GM19324 (cell line): ENCODE results near the gene GLG1.

Source experiments
- ATAC-seq: cut with Tn5 transposase; IDR thresholded peaks from one replicate; pipeline ENCODE4 v1.9.1; 2021; ENCODE audit warnings: mild to moderate bottlenecking, moderate library complexity; ENCODE audit not compliant: unreplicated experiment, low FRiP score

GLG1 gene

DNA sequence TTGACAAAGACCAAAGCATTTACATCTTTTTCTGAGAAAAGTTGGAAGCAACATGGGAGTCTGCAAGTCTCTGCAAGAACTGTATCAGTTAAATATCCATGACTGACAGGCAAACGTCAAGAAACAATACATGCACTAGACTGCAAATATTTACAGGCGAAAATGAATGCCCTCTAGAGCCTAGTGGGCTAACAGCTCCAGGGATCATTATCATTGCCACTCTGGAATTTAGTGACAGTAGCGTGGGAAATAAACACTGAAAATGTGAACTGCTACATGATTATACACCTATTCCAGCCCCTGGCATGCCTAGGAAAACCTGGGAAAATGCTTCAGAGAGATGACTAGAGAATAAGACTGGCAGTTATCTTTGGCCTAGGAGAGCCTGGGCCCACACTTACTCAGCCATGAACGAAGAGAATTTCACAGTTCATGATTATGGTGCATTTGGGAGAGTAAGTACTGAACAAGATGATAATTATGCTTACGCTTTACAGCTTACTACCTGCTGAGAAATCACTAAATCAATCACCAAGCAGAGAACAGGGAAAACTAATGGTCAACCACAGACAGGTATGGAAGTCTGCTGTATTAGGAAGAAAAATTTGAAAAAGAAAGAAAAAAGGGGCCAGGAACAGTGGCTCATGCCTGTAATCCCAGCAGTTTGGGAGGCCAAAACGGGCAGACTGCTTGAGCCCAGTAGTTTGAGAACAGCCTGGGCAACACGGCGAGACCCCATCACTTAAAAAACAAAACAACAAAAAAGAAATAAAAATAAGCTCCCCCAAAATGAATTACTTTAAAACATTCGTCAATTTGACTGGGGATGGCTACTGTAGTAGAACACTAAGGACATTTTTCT is 119.0 kb downstream of the GLG1 start:
- no peak for ATAC-seq

DNA sequence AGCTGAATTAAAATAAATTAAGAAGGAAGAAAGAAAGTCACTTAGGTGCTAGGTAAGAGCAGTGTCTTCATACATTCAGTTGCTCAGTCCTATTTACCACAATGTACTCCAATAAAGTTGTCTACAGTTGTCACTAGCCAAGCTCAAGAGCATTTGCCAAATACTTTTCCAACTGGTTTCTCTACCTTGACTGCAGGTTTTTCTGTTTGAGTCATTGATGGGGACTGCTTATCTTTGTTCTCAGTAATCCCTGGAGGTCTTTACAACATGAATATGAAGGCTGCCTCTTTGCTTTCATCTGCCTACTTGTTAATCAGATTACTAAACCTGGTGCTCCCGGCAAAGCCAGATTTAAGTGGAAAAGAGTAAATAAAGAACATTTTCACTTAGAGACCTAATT is 121.0 kb downstream of the GLG1 start:
- no peak for ATAC-seq

DNA sequence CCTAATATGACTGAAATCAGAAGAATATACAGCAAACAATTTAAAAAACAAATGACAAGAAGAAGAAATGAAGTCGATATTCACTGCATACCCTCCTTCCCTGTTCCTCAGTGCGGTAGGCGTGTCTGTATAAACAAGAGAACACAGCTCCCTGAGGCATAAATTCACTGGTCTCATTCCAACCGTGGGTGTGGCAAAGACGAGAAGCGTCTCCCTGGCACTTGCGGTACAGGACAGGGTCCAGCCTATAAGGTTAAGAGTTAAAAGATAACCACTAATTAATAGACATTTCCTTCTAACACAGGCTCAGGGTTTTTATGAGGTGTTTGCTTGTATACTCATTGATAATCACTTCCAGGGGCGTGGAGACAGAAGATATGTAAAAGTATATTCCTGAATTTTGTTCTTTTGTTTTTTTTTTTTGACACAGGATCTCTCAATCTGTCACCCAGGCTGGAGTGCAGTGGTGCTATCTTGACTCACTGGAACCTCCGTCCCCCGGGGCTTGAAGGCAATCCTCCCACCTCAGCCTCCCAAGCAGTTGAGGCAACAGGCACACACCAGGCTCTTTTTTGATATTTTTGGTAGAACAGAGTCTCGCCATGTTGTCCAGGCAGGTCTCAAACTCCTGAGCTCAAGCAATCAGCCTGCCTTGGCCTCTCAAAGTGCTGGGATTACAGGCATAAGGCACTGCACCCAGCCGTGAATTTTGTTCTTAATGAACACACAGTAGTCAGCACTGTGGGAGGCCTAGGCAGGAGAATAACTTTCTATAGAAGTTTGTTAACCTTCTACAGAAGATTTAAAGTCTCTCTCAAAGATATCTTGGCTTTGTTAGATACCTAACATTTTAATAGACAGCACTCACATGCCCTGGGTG is 126.5 kb downstream of the GLG1 start:
- no peak for ATAC-seq

DNA sequence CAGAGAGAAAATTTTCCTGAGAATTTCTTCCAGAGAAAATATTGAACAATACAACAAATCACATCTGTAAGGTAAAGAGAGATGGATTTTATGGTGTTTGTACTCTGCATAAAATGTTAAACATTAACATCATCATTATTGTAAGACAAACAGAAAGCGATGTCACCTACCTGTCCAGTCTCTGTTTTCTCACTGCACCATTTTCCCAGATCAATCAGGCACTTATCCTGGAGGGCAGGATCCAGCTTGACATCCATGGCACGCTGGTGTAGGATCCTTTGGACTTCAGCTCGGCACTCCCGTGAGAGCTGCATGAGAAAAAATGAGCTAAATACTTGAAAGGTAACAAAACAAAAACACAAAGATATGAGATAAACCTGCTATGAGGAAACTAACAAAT is 129.7 kb downstream of the GLG1 start:
- no peak for ATAC-seq

DNA sequence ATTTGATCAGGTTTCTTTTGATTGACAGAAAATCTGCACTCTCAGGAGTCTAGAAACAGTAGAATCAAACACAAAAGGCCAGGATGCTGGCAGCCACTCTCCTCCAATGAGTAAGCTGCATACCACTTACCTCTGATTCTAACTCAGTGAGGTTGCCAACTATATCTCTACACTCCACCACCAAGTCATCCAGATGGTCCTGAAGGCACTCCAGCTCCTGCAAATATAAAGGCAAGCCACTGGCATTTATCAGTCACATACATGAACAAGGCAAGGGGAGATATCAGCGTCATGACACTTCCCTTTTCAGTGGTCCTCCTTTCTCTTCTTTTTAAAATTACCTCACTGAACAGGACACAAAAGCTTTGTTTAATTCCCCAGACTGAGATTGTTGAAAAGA is 132.5 kb downstream of the GLG1 start:
- no peak for ATAC-seq

DNA sequence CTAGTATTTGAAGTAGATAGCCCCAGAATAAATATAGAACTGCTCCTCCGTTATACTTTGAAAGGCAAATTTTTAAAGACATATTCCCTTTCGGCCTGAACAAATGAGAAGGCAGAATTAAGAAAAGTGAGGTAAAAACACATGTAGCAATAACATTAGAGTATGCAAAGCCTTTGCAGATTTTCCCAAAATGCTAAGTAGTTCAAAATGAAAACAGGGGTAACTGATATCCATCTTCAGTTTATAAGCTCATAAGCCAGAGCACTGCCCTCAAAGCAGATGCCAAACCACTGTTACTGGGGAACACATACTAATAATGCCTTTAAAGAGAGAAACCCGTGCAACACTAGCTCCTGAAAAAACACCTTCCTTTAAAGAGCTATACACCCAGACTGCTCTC is 134.4 kb downstream of the GLG1 start:
- no peak for ATAC-seq

DNA sequence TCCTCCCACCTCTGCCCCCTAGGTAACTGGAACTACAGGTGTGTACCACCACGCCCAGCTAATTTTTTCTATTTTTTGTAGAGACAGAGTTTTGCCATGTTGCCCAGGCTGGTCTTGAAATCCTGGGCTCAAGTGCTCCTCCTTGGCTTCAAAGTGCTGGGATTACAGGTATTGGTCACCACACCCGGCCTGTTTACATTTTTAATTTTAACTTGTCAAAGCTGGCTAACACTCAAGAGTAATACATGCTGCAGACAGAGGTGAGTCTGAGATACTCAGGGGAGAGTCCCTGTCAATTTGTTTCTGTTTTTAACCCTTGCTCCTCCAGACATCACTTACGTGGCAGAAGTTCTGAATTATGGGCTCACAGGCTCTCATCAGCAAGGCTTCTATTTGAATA is 134.9 kb downstream of the GLG1 start:
- no peak for ATAC-seq

DNA sequence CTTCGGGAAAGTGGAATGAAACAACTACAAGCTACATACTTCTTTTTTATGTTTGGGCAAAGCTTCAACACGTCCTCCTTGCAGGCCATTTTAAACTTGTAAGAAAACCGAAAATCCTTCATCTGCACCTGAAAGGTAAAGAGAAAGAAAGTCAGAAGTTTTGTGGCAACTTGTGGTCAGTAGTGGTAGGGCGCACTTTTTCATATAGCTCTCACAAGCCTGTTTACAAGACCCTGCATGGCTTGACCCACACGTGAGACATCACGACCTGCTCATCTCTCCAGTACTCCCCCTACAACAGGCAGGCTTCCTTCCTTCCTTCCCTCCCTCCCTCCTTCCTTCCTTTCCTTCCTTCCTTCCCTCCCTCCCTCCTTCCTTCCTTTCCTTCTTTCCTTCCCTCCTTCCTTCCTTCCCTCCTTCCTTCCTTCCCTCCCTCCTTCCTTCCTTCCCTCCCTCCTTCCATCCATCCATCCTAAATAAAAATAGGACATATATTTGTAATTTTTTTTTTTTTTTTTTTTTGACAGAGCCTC is 136.9 kb downstream of the GLG1 start:
- ATAC-seq, result no peak

DNA sequence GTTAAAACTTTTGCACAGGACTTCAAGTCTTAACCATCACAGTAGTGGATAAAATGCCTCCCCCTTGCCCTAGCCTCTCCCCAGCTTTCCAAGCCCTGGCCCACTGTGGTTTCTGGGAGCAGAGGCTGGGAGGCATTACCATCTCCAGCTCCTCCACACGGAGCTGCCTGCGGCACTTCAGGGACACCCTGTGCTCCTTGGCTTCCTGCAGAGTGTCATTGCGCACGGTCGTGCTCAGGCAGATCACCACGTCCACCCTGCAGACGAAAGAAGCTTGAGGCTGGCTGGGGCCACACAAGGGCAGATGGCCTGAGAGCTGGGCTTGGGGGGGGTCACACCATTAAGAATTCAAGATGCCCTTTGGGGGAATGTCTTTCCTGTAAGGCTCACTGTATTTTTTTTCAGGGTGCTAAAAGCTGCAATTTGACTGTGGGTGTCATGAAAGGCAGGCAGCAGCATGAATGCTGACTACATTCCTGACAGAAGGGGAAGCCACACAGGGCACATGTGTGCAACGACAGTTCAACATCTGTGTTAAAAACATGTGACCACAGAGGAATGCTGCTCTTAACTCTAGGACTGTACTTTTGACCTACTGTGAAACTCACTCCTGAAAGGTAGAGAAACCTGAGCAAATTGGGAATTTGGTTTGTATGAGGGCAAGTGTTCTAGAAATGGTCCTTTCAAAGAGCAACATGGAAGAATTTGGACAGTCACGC is 137.9 kb downstream of the GLG1 start:
- no peak for ATAC-seq

DNA sequence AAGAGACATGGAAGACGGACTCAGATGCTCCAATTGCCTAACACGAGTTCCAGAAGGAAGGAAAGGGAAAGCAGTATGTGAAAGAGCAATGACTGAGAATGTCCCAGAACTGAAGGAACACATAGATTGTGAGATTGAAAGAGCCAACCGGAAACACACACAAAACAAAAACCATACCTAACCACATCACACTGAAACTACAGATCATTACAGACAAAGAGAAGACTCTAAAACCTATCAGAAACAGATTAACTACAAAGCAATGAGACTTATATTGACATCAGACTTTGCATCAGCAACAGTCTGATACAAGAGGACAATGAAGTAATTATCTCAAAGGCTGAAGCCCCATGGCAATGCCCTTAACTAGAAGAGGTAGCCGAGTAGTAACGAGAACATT is 140.0 kb downstream of the GLG1 start:
- no peak for ATAC-seq

DNA sequence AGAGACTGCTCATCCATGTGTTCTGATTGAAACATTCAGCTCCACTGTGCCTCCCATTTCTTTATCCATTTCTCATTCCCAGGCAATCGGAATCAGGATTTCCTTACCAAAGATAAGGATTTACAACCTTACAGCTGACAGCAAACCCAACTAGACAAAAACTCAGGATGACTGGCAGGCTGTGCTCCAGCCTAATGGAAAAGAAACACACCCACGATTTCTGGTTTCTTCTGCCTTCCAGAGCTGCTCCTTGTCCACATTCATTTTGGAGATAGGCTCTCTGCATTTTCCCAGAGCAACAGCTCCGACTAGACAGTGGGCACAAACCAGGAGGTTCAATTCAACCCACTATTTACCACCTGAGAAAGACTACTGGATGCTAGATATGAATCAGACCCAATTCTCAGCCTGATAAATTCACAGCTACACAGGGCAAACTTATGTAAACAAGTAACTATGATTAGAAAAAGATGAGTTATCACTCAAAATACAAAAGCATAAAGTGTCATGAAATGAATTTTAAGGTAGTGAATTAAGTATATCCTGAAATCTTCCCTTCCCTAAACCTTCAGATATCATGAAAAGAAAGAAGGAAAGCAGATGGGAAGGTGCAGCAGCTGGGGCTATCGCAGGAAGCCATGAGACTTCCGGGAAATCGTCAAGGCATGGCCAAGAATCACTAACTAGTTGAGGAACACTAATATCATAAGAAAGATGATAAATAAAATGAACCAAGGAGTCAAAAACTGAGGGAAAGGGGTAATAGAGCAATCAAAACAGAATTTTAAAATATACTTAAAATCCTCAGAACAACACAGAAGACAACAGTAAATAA is 140.8 kb downstream of the GLG1 start:
- ATAC-seq, result no peak

DNA sequence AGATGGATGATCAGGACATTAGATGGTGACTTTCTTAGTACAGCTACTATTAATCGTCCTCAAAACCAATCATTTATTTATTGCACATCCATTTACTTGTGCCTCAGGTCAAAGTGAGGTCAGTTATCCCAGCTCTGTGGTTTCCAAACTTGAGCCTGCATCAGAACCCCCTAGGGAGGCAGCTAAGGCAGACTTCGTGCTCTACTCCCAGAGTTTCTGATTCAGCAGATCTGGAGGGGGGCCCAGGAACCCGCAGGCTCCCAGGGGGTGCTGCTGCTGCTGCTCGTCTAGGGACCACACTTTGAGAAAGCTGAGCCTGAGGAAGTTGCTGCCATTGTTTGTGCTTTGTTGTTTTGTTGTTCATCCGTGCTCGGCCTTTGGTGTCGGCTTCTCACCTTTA is 141.6 kb downstream of the GLG1 start:
- no peak for ATAC-seq

DNA sequence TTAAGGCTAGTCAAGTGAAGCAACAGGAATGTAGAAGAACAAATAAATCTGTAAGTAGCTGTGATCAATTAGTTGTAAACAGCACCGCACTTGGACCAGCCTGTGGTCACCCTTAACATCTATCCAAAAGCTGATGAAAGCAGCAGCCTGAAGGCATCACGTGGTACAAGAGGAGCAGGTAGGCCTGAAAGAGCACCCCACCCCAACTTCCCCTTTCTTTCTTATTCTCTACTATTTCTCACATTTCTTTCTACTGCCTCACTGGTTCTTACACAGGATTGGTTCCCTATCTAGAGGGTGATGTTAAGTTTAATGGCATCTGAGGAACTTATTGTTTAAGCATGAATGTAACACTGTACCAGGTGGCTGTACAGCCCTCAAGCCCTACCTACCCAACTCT is 143.0 kb downstream of the GLG1 start:
- no peak for ATAC-seq

DNA sequence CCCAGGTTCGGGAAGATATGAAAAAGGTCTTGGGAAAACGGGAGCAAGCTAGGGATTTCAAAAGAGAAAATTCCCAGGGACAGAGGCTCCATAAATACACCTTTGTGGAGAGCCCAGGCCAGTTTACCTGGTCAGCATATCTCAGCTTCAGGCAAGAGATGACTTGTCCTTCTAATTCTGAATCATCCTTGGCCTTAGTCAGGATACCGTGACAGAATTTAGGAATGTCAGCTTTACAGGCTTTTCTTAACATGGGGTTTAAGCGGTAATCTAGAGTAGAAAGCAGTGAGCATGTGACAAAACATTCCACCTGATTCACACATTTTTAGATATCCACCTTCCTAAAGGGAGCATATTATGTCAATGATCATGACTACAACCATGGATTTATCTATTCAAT is 144.6 kb downstream of the GLG1 start:
- ATAC-seq, result no peak

DNA sequence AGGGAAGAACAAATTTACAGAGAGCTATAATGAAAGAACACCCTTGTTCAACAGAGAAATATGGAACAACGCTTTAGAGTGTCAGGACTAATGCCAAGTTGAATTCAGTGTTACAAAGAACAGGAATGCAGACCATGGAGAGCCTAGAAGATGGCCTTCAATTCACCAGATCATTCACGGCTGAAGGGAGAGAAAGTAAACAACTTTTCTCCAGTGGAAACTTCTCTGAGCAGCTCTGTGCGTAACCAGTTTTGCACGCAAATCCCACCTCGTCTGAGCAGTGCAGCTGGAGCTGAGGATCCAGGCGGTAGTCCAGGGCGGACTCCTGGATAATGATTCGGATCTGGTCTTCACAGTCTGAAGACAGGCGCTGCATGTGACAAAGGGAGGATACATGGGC is 145.1 kb downstream of the GLG1 start:
- ATAC-seq, result no peak

DNA sequence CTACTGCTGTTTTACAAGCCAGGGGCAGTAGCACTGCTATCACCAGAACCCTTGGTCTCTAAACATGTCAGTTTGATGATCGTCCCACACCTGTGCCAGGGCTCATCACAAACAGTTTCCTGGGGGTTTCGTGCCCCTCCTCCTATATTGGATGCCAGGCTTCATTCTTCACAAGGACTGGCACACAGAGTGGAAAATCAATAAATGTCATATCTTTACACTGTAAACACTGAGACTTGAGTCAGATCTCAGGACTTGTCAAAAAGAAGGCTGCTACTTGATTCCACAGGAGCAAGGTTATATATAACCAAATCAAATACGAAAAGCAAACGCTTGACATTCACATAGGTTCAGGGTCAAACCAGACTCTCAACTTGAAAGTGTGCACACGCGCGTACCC is 146.4 kb downstream of the GLG1 start:
- ATAC-seq, result no peak

DNA sequence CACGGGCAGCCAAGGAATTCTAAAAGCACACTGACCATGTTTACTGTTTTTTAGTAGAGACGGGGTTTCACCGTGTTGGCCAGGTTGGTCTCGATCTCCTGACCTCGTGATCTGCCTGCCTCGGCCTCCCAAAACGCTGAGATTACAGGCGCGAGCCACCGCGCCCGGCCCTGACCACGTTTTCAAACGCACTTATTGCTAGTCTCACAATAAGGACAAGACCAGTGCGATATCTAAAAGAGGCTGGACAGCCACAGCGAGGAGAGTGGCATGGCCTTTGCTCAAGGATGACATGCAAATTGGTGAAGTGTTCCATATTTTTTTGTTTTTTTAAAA is 150.7 kb downstream of the GLG1 start:
- no peak for ATAC-seq

DNA sequence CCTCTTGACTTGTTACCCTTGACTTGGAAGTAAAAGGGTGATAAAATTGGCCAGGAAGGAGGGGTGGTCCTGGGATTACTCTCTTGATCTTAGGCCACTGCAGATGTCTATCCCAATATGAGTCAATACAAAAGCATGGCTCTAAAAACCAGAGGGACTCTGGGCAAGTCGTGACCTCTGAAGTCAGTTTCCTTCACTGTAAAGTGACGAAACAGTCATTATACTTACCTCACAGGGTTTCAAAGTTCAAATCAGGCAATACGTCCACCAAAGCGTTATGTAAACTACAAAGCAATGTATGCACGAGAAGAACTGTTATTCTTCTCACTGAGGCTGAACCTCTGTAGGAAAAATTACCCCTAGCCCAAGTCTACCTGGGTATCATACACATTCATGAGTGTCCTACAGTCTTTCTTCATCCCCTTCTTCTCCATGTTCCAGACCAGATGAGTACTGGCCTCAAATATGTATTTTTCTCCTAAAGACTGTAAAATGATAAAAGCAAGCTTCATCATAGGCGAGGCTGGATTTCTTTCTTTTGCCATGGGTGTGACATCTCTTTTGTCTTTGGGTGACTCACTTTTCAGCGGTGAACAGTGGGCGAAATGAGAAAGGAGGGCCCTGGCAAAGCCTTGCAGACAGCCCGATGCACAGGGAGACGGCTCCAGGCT is 151.2 kb downstream of the GLG1 start:
- no peak for ATAC-seq

DNA sequence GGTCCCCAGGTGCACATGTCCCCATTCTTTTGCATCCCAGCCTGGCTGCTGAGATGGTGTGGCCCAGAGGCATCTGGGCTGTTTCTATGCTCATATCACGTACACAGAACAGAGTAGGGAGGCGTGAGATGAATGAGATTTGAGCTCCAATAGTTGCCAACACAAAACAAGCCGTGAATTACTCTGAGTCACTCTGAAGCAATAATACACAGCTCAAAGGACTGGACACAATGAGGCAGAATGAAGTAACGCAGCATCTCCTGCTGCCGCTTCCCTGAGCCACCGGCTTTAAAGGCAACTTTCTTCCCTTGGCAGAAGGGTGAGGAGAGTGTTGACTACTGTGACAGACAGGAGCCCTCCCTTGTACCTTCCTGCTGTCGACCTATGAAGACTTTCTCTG is 151.7 kb downstream of the GLG1 start:
- ATAC-seq, result no peak
